ENCODE data around the gene NUAK1. TPM values are rescaled to one million over a fixed set of nuclear protein-coding genes. Genes with fewer than 3 reads are reported as not detected.

NUAK1 gene
- total RNA-seq, 1 donor from 2014 or later, result 11.4 TPM

- no peak for DNase-seq (ENCODE audit: low spot score)
Measured at GRCh38 chr12:106084014-106084671, 54.6 kb downstream of the NUAK1 start.

GRCh38 chr12:106082216-106083175 is 56.3 kb downstream of the NUAK1 start:
- no peak for DNase-seq (ENCODE audit: low spot score)

GRCh38 chr12:106081606-106082005 is 57.1 kb downstream of the NUAK1 start:
- no peak for DNase-seq (ENCODE audit: low spot score)

- no peak for DNase-seq (ENCODE audit: low spot score)
Measured at GRCh38 chr12:106080791-106081170, 58.0 kb downstream of the NUAK1 start.

- no peak for DNase-seq (ENCODE audit: low spot score)
Measured at GRCh38 chr12:106080041-106080790, 58.5 kb downstream of the NUAK1 start.

GRCh38 chr12:106079148-106079738 is 59.5 kb downstream of the NUAK1 start:
- no peak for DNase-seq (ENCODE audit: low spot score)

- no peak for DNase-seq (ENCODE audit: low spot score)
Measured at GRCh38 chr12:106078358-106079010, 60.3 kb downstream of the NUAK1 start.

GRCh38 chr12:106074706-106075392 is 63.9 kb downstream of the NUAK1 start:
- DNase-seq (ENCODE audit: low spot score), result no peak

- no peak for DNase-seq (ENCODE audit: low spot score)
Measured at GRCh38 chr12:106074361-106074705, 64.4 kb downstream of the NUAK1 start.

- no peak for DNase-seq (ENCODE audit: low spot score)
Measured at GRCh38 chr12:106073179-106073578, 65.6 kb downstream of the NUAK1 start.

- DNase-seq (ENCODE audit: low spot score), result no peak
Measured at GRCh38 chr12:106072751-106073150, 66.0 kb downstream of the NUAK1 start.

- DNase-seq (ENCODE audit: low spot score), result no peak
Measured at GRCh38 chr12:106071686-106072085, 67.1 kb downstream of the NUAK1 start.

GRCh38 chr12:106070611-106071010 is 68.1 kb downstream of the NUAK1 start:
- DNase-seq (ENCODE audit: low spot score), result no peak

GRCh38 chr12:106070147-106070546 is 68.6 kb downstream of the NUAK1 start:
- DNase-seq (ENCODE audit: low spot score), result no peak

GRCh38 chr12:106068296-106068695 is 70.5 kb downstream of the NUAK1 start:
- no peak for DNase-seq (ENCODE audit: low spot score)

- DNase-seq (ENCODE audit: low spot score), result no peak
Measured at GRCh38 chr12:106067606-106068205, 71.0 kb downstream of the NUAK1 start.

GRCh38 chr12:106066726-106067325 is 71.9 kb downstream of the NUAK1 start:
- no peak for DNase-seq (ENCODE audit: low spot score)

- DNase-seq (ENCODE audit: low spot score), result no peak
Measured at GRCh38 chr12:106066051-106066705, 72.6 kb downstream of the NUAK1 start.

- DNase-seq (ENCODE audit: low spot score), result no peak
Measured at GRCh38 chr12:106065506-106065905, 73.2 kb downstream of the NUAK1 start.

- no peak for DNase-seq (ENCODE audit: low spot score)
Measured at GRCh38 chr12:106064721-106065021, 74.1 kb downstream of the NUAK1 start.
